ENCODE measurements around the gene TNRC6C.

Gene TNRC6C

DNA sequence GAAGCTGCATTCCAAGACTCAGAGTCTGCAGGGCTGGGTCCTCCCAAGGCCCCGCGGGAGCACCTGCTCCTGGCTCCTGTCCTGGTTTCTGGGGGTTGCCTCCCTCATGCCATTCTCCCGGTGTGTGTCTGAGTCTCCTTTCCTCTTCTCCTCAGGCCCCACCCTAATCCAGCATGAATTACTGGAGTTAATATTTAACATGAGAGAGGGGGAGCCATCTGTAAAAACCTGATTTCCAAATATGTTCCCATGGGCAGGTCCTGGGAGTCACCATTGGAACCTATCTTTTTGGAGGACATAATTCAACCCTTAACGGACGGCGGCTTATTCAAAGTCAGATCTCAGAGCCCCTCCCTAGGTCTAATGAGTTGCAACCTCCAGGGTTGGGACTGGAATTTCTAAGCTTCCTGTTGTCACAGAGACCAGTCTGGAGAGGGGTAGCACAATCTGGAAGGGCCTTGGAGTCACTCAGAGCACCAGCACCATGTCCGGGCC is 193.1 kb downstream of the TNRC6C start:
- no peaks in the 10 kb centered on the region for H3K9me3 ChIP-seq (ENCODE audit: control insufficient read depth, low read length)
- no peak overlapping the region for H3K9ac ChIP-seq (ENCODE audit: low read length)
- no peaks in the 10 kb centered on the region for H3K36me3 ChIP-seq (ENCODE audit: control insufficient read depth, insufficient read depth, low read length, severe bottlenecking)
- H3K4me1 ChIP-seq (ENCODE audit: control insufficient read depth, insufficient read depth, low read length): peaks cover 7% of the 10 kb centered on the region
- no peak for DNase-seq (ENCODE audit: low read depth)
- no peaks in the 10 kb centered on the region for H3K27me3 ChIP-seq (replicated peaks; ENCODE audit: control insufficient read depth, insufficient read depth, low read length)
- no peak overlapping the region for H3K4me3 ChIP-seq (ENCODE audit: low read length)

DNA sequence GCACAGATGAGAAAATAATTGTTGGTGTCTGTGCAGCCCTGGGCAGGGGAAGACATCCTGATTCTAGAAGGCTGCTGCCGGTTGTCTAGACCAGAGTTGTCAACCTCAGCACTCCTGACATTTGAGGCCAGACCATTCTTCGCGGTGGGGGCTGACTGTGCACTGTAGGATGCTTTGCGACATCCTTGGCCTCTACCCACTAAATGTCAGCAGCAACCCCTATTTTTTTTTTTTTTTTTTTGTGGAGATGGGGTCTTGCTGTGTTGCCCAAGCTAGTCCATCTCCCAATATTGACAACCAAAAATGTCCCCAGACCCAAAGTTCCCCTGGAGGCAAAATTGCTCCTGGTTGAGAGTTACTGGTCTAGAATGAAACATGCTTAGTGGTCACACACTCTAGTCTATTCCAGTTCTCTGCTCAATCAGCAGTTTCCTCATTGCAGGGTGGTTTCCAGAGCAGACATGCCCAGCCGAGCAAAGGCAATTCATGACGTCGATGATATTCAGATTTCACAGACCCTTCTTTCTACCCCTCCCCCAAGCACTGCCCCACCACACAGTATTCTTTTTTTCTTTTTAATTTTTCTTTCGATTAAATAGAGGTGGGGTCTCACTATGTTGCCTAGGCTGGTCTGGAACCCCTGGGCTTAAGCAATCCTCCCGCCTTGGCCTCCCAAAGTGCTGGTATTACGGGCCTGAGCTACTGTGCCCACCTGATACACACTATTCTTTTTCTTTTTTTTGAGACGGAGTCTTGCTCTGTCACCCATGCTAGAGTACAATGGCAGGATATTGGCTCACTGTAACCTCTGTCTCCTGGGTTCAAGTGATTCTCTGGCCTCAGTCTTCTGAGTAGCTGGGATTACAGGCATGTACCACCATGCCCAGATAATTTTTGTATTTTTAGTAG is 196.7 kb downstream of the TNRC6C start:
- peaks cover 14% of the 10 kb centered on the region for H3K4me1 ChIP-seq (ENCODE audit: control insufficient read depth, insufficient read depth, low read length)
- no peak overlapping the region for H3K9ac ChIP-seq (ENCODE audit: low read length)
- no peak overlapping the region for H3K4me3 ChIP-seq (ENCODE audit: low read length)
- H3K36me3 ChIP-seq (ENCODE audit: control insufficient read depth, insufficient read depth, low read length, severe bottlenecking): no peaks in the 10 kb centered on the region
- DNase-seq (ENCODE audit: low read depth): no peak
- H3K27me3 ChIP-seq (replicated peaks; ENCODE audit: control insufficient read depth, insufficient read depth, low read length): no peaks in the 10 kb centered on the region
- no peaks in the 10 kb centered on the region for H3K9me3 ChIP-seq (ENCODE audit: control insufficient read depth, low read length)

Data from adipocyte (in vitro differentiated cells).